GM12873 (cell line): ENCODE data around the gene MX1.

Experiments used
- CTCF ChIP-seq: IDR thresholded peaks from 2 replicates; pipeline ENCODE4 v1.5.1; 2012; ENCODE audit warnings: low read depth, mild to moderate bottlenecking, moderate library complexity, low read length, control low read depth; ENCODE audit not compliant: insufficient read depth; ENCODE audit errors: missing control alignments

Gene MX1

GRCh38 chr21:41453761-41454160 is 27.7 kb downstream of the MX1 start:
- TF ChIP-seq CTCF = no peak

GRCh38 chr21:41458121-41458520 is 32.1 kb downstream of the MX1 start:
- TF ChIP-seq CTCF = no peak

GRCh38 chr21:41458559-41458958 is 32.5 kb downstream of the MX1 start:
- no peak for TF ChIP-seq CTCF

- TF ChIP-seq CTCF = no peak
Observed at GRCh38 chr21:41459884-41460534, 34.0 kb downstream of the MX1 start.

- TF ChIP-seq CTCF = peak; percentile 93
Observed at GRCh38 chr21:41460578-41461527, 34.8 kb downstream of the MX1 start.

GRCh38 chr21:41465176-41465781 is 39.2 kb downstream of the MX1 start:
- no peak for TF ChIP-seq CTCF
